Smooth muscle cell (in vitro differentiated cells): ENCODE measurements around the gene CASZ1. TPM values are rescaled to one million over a fixed set of nuclear protein-coding genes. Genes with fewer than 3 reads are reported as not detected.

ENCODE experiments used
- DNase-seq: peaks from one replicate; lab custom pipeline; 2025; ENCODE audit not compliant: unreplicated experiment; lab: John Stamatoyannopoulos, UW
- H2AFZ ChIP-seq: fragments of 200-600 bp; sonication (generic); 2 replicates; pipeline ENCODE4 v1.6.0; 2016; ENCODE audit warnings: antibody characterized with exemption, low read depth, mild to moderate bottlenecking
- H3F3A ChIP-seq: fragments of 200-600 bp; sonication (generic); 2 replicates; pipeline ENCODE4 v1.6.0; 2017; ENCODE audit warnings: antibody characterized with exemption, low read depth
- H3K27ac ChIP-seq: fragments of 200-600 bp; sonication (generic); 2 replicates; pipeline ENCODE4 v1.5.1; 2016; ENCODE audit warnings: low read depth, mild to moderate bottlenecking
- H3K27me3 ChIP-seq: fragments of 200-600 bp; sonication (generic); 2 replicates; pipeline ENCODE4 v1.6.1; 2016; ENCODE audit warnings: low read depth, mild to moderate bottlenecking
- H3K36me3 ChIP-seq: fragments of 200-600 bp; sonication (generic); 2 replicates; pipeline ENCODE4 v1.5.1; 2016; ENCODE audit warnings: low read depth
- H3K4me1 ChIP-seq: fragments of 200-600 bp; sonication (generic); 2 replicates; pipeline ENCODE4 v1.5.1; 2016; ENCODE audit warnings: low read depth
- H3K4me2 ChIP-seq: fragments of 200-600 bp; sonication (generic); 2 replicates; pipeline ENCODE4 v1.6.0; 2016; ENCODE audit warnings: mild to moderate bottlenecking
- H3K4me3 ChIP-seq: fragments of 200-600 bp; sonication (generic); 2 replicates; pipeline ENCODE4 v1.5.1; 2016; ENCODE audit warnings: mild to moderate bottlenecking
- H3K79me2 ChIP-seq: fragments of 200-600 bp; sonication (generic); 2 replicates; pipeline ENCODE4 v1.6.0; 2016; ENCODE audit warnings: low read depth, mild to moderate bottlenecking
- H3K9ac ChIP-seq: fragments of 200-600 bp; sonication (generic); 2 replicates; pipeline ENCODE4 v1.6.0; 2016; ENCODE audit warnings: low read depth
- H3K9me3 ChIP-seq: fragments of 200-600 bp; sonication (generic); replicated peaks from 2 replicates; pipeline ENCODE4 v1.5.1; 2016; ENCODE audit warnings: low read depth
- H4K20me1 ChIP-seq: fragments of 200-600 bp; sonication (generic); 2 replicates; pipeline ENCODE4 v1.6.0; 2016; ENCODE audit warnings: low read depth
- WGBS: methylation state at CpG from one replicate; pipeline ENCODE4 v1.1.7; 2016; ENCODE audit warnings: low lambda C conversion rate; 5-methylcytosine and 5-hydroxymethylcytosine counted together
- polyA plus RNA-seq: library from polyadenylated mRNA; unstranded; fragments of >200 nt; fragmentation: Nextera tagmentation; extraction: Ambion mirVana; gene quantifications from 2 replicates; pipeline ENCODE4 v1.2.1, GENCODE V29; 2016
- total RNA-seq: library from RNA; depleted of rRNA; stranded (reverse); fragments of >200 nt; gene quantifications from 2 replicates; pipeline ENCODE4 v1.2.3, GENCODE V29; 2014
- TF ChIP-seq, protein P1 (sequence below): fragments of 200-600 bp; sonication (generic); IDR thresholded peaks from 2 replicates; pipeline ENCODE4 v1.5.1; 2017; ENCODE audit warnings: borderline replicate concordance, mild to moderate bottlenecking, antibody characterized with exemption; ENCODE audit not compliant: insufficient read depth, poor library complexity, severe bottlenecking

The CASZ1 gene
- total and polyA plus RNA-seq, 2 experiments from 2014 or later, result 0.70 to 1.9 TPM

DNA sequence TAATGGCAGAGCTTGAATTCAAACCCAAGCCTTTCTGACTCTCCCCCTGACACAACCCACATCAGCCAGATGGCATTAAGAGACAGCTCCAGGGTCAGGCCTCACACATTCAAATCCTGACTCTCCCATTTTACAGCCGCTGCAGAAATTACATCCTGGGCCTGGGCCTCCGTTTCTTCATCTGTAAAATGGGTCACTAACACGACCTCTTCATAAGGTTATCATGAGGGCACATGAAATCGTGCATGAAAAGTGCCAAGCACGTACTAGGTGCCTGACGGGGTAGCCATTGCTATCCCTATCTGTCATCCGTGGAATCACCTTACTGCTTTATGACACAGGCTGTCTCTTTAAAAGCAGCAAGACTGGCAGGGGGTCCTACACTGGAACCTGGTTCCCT, 19.8 kb upstream of the CASZ1 start:
- Histone ChIP-seq H3F3A (no peaks in the 10 kb centered on the region), H2AFZ (no peak overlapping the region), H3K79me2 (no peaks in the 10 kb centered on the region), H3K9ac (no peak overlapping the region), H3K36me3 (no peaks in the 10 kb centered on the region), H4K20me1 (no peaks in the 10 kb centered on the region), H3K4me2 (no peak overlapping the region), H3K4me1 (no peaks in the 10 kb centered on the region), H3K9me3 (no peaks in the 10 kb centered on the region), H3K27ac (no peak overlapping the region), H3K4me3 (no peak overlapping the region), H3K27me3 (no peaks in the 10 kb centered on the region)
- no peak for DNase-seq
- WGBS, result 89% methylated on average over 7 of the region's 7 CpGs
- TF ChIP-seq, protein P1, sequence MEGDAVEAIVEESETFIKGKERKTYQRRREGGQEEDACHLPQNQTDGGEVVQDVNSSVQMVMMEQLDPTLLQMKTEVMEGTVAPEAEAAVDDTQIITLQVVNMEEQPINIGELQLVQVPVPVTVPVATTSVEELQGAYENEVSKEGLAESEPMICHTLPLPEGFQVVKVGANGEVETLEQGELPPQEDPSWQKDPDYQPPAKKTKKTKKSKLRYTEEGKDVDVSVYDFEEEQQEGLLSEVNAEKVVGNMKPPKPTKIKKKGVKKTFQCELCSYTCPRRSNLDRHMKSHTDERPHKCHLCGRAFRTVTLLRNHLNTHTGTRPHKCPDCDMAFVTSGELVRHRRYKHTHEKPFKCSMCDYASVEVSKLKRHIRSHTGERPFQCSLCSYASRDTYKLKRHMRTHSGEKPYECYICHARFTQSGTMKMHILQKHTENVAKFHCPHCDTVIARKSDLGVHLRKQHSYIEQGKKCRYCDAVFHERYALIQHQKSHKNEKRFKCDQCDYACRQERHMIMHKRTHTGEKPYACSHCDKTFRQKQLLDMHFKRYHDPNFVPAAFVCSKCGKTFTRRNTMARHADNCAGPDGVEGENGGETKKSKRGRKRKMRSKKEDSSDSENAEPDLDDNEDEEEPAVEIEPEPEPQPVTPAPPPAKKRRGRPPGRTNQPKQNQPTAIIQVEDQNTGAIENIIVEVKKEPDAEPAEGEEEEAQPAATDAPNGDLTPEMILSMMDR, result no peak

DNA sequence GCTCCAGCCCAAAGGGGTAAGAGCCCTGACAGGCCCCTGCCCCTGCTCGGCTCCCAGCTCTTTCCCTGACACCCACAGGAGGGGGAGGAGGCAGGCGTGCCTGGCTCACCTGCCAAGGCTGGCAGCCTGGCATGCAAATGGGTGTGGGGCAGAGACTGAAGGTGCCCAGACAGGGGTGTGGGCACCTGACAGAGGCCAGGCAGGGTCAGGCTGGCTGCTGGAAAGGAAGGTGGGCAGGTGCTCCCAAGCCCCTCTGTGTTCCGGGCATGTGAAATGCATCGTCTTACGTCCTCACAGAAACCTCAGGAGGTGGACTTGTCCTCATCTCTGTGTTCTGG, 19.4 kb upstream of the CASZ1 start:
- Histone ChIP-seq H3K9ac (no peak overlapping the region), H3K36me3 (no peaks in the 10 kb centered on the region), H3K27ac (no peak overlapping the region), H3K9me3 (no peaks in the 10 kb centered on the region), H3F3A (no peaks in the 10 kb centered on the region), H3K4me3 (no peak overlapping the region), H3K27me3 (no peaks in the 10 kb centered on the region), H3K4me2 (no peak overlapping the region), H3K4me1 (no peaks in the 10 kb centered on the region), H2AFZ (no peak overlapping the region), H4K20me1 (no peaks in the 10 kb centered on the region), H3K79me2 (no peaks in the 10 kb centered on the region)
- TF ChIP-seq, protein P1, result no peak
- 89% methylated on average over 5 of the region's 5 CpGs for WGBS
- DNase-seq, result no peak

GRCh38 chr1:10814976-10815857, 18.8 kb upstream of the CASZ1 start:
- whole genome bisulfite sequencing, result 77% methylated on average over 15 of the region's 15 CpGs

More at GRCh38 chr1:10814976-10815857, 18.8 kb upstream of the CASZ1 start:
- no peaks in the 10 kb centered on the region for H3F3A ChIP-seq
- DNase-seq, result no peak
- no peak overlapping the region for H3K9ac ChIP-seq
- no peaks in the 10 kb centered on the region for H3K4me1 ChIP-seq
- no peak overlapping the region for H2AFZ ChIP-seq
- peaks cover 1% of the 10 kb centered on the region for H3K27me3 ChIP-seq
- TF ChIP-seq, protein P1, result no peak
- no peaks in the 10 kb centered on the region for H3K79me2 ChIP-seq
- no peak overlapping the region for H3K27ac ChIP-seq
- H3K9me3 ChIP-seq, result no peaks in the 10 kb centered on the region
- H3K36me3 ChIP-seq, result no peaks in the 10 kb centered on the region
- no peak overlapping the region for H3K4me3 ChIP-seq
- H3K4me2 ChIP-seq, result no peak overlapping the region
- no peaks in the 10 kb centered on the region for H4K20me1 ChIP-seq
